IPS-NIHi7 (cell line): ENCODE data around the gene PAPOLG.

Experiments
- DNase-seq: peaks from one replicate; pipeline ENCODE4 v3.0.0; 2012; ENCODE audit warnings: mixed read lengths; ENCODE audit errors: extremely low spot score

The PAPOLG gene

DNA sequence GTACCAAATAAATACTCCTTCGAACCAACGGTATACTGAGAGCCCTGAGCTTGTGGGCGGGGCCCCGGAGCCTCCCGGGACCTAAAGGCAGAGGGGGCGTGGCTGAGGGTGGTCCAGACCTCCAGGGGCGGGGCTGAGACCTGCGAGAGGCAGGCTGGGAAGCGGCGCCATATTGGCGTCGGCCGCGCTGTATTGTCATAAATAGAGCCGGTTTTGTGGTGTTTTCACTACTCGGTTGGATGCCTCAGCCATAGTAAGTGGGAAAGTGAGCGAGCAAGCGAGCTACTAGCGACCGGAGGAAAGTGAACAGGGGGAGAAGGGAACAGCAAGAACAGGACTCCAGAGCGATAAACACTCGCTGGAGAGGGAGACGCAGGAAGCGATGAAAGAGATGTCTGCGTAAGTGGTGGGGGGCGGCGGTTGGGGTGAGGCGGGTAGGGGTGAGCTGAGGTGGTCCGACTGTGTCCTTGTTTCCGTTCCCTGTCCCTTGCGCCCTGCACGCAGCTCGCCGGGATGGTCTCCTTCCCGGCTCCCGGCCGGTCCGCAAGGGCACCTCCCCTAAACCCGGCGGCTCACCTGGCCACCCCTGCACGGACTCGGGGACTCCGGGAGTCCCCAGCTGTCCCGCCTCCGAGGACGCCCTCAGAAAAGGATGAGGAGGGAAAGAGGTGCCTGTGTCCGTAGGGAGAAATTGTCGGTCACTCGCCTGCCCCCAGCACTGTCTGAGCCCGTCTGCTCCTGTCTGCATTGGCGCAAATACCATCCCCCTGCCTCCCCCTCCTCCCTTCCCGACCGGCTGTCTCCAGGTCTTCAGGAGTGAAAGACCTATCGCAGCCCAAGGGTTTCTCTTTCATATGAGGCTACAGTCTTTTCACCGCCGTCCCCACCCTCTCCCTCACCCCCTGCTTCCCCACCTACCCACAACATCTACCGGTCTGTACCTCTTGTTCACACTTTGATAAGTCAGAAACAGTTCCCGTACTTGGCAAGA is at the start of gene PAPOLG:
Gene PAPOLG, plus strand, starts transcription at position 172 of the 991 bp plus-strand sequence. Its CDS starts 211 bp downstream, at position 383.
- peak; percentile 99 for DNase-seq

DNA sequence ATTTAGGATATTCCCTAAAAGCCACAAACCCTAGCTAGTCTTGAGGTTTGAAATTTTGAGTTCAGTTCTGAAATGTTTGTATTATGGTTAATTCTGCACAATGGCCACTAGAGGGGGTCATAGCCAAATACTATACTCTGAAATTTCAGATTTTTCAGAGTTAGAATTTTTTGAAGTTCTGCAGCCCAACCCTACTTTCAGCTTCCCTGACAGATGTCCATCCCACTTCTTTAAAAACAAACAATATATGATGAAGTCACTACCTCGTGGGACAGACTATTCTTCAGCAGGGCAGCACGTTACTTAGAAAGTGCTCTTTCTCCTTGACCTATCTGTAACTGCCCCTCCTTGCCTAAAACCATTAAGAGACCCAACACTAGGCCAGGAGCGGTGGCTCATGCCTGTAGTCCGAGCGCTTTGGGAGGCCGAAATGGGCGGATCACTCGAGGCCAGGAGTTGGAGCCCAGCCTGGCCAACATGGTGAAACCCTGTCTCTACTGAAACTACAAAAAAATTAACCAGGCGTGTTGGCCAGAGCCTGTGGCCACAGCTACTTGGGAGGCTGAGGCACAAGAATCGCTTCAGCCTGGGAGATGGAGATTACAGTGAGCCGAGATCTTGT is 48.2 kb upstream of the PAPOLG start:
- DNase-seq: peak; percentile 51

- DNase-seq: no peak
Measured at GRCh38 chr2:60708630-60709320, 47.3 kb upstream of the PAPOLG start.

DNA sequence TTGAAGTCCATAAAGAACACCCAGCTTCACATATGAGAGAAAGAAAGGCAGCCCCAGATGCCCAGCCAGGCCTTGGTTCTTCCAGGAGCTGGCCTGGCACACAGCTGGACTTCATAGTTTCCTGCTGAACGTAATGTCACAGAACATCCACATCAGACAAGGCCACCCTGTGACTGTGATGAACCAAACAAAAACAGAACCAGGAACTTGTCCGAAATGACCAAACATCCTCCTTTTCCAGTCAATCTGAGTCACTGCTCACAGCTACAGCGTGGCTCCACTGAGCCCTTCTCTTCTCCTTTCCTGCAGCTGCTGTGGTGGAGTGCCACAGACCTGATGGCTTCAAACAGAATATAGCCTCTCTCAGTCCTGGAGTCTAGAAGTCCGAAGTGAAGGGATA is 45.4 kb upstream of the PAPOLG start:
- DNase-seq: no peak

DNA sequence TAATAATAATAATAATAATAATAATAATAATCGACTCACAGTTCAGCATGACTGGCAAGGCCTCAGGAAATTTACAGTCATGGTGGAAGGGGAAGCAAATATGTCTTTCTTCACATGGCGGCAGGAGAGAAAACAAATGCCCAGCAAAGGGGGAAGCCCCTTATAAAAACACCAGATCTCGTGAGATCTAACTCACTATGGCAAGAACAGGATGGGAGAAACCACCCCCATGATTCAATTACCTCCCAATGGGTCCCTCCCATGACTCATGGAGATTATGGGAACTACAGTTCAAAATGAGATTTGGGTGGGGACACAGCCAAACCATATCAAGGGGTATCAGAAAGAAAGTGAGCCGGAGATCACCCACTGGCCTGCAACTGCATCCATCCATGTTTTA is 40.5 kb upstream of the PAPOLG start:
- DNase-seq: no peak

GRCh38 chr2:60717691-60718090 is 38.4 kb upstream of the PAPOLG start:
- no peak for DNase-seq

DNA sequence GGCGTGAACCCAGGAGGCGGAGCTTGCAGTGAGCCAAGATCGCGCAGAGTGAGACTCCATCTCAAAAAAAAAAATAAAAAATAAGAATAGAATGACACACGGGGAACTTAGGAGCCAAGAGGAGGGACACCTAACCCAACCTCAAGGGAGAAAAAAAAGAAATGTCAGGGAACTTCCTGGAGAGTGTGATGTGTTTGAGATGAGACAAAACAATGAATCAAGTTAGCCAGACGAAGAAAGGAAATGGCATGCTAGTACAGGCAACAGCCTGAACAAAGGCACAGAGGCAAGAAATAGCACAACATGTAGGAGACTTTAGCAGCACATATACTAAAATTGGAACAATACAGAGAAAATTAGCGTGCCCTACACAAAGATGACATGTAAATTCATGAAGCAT is 36.7 kb upstream of the PAPOLG start:
- DNase-seq: no peak

DNA sequence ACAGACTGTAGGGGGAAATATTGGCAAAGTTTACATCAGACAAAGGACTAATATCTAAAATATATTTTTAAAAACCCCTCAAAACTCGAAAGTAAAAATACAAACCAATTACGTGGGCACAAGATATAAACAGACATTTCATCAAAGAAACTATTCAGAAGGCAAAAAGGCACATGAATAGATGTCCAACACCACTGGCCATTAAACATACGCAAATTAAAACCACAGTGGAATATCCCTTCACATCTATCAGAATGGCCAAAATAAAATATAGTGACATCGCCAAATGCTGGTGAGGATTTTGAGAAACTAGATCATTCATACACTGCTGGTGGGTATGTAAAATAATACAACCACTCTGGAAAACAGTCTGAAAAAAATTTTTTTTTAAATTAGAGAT is 30.6 kb upstream of the PAPOLG start:
- DNase-seq: no peak

- no peak for DNase-seq
Measured at GRCh38 chr2:60728855-60729254, 27.2 kb upstream of the PAPOLG start.

DNA sequence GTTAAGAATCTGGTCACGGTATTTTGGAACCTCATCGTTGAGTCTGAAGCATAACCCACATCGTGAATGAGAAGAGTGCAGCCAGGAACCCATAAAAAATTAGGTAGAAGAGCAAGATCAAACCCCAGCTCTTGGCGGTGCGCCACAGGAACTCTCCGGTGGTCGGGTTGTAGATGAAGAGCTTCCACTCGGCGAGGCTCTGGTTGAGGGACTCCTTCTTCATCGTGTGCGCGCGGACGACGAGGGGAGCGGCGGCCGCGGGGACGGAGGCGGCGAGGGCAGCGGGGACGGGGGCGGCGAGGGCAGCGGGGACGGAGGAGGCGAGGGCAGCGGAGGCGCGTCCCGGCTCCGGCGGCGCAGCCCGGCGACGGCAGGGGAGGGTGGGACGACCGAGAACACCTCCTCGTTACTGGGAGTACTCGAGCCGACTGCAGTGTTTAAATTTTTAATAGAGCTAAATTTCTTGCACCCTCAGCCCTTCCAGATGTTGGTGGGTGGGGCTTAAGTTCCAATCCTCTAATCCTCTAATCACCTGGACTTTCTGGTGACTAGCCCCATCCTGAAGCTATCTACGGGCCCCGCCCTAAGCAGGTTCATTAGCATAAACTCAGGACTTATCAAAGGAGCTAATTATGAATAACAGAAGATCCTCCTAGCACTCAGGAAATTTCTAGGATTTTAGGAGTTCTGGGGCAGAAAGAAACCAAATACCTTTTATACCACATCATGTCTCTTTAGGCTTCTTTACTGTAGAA is 20.4 kb upstream of the PAPOLG start:
- peak; percentile 69 for DNase-seq

DNA sequence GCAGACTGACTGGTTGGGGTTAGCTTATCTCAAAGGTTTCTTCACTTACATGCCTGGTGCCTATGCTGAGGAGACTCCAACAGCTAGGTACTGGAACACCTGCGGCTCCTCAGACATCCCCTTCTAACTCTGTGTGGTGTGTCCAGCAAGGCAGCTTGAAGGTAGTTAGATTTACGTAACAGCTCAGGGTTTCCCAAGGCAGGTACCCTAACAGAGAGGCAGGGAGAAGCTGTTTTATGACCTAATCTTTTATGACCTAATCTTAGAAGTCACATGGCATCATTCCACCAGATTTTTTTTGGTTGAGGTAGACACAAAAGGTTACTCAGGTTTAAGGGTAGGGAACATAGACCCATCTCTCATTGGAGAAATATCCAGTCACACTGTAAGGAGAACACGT is 17.4 kb upstream of the PAPOLG start:
- no peak for DNase-seq

GRCh38 chr2:60739156-60739555 is 16.9 kb upstream of the PAPOLG start:
- no peak for DNase-seq

DNA sequence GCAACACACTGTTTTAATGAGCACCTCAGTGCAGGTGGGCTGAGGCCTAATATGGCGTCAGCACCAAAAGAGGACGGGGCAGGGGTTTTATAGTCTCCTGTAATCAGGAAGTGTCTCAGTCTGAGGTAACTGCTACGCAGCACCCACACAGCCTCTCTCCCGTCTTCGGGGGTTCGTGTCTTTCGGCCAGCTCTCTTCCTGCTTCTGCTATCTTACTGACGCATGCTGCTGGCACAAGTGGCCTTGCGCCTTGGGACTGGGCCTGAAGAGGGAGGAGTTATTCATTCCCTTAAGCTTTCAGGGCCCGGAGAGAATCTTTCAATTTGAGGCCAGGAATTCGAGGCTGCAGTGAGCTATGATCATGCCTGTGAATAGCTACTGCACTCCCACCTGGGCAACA is 14.5 kb upstream of the PAPOLG start:
- DNase-seq: no peak

DNA sequence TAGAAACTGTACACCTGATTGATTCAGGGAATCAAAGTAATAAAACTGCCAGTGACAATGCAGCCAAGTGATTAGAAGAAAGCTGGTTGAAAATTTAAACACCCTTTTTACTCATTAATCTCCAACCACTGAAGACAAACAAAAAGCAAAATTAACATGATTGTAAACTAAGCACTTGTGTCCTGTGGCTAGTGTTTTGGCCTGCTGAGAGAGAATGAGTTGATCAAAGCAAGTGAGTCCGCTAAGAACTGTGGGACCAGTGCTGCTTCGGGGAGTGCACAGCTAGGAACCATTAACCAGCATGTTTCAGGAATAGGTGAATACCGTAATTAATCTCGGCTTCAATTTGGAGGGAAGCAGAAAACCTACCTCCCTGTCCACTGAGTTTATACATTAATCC is 13.6 kb upstream of the PAPOLG start:
- DNase-seq: peak; percentile 42

DNA sequence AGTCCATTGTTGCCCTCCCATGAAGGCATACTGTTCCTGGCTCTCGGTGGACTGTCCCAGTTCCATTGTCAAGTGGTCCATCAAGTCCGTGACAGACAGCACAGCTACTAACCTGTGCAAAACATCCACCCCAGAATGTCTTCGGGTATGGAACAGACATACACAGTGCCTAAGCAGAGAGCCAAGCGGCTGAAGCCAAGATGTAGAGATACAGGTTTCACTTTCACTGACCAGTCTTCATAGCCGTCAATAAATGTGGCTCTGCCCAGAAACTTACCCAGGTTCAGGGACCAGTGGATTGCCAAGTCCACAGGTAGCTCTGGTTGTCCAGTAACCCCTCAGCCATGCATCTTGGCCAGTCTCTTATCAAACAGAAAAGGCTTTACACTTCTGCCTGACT is 10.7 kb upstream of the PAPOLG start:
- no peak for DNase-seq

DNA sequence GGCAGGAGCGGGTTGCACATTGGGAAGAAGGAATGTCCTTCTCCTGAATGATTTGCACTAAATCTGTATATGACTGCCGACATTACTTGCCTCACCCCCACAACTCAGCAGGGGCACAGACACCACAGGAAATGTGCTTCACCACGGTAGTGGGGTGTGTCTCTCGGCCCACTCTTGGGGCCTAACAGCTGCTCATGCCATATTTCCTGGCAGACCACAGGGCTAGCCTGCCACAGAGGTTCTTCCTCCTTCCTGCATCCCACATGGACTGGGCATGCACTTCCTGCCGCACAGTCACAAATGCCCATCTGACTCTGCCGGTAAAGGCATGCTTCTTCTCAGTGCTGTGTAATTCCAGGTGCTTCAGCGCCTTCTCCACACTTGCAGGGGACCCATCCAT is 10.3 kb upstream of the PAPOLG start:
- DNase-seq: no peak

DNA sequence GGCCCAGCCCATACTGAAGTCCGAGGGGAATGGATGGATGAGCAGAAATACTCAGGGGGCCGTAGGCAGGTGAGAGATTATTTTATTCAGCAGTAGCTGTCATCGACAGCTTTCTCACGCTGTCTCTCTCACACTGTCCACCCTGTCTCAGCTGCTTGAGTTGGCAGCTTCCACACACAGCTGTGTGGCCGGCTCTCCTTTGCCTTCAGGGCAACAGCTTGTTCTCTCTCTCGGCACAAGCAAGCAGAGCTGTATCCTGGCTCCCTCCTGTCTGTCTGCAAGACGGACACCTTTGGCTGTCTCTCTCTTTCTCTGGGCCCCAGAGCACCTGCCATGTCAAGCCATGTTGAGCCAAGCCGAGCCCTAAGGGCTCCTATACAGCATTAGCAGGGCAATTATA is 9.8 kb upstream of the PAPOLG start:
- DNase-seq: no peak

- no peak for DNase-seq
Measured at GRCh38 chr2:60759654-60760053, 3.6 kb downstream of the PAPOLG start.

GRCh38 chr2:60764736-60765534 is 8.9 kb downstream of the PAPOLG start:
- DNase-seq: no peak

- DNase-seq: no peak
Measured at GRCh38 chr2:60766283-60766682, 10.2 kb downstream of the PAPOLG start.

DNA sequence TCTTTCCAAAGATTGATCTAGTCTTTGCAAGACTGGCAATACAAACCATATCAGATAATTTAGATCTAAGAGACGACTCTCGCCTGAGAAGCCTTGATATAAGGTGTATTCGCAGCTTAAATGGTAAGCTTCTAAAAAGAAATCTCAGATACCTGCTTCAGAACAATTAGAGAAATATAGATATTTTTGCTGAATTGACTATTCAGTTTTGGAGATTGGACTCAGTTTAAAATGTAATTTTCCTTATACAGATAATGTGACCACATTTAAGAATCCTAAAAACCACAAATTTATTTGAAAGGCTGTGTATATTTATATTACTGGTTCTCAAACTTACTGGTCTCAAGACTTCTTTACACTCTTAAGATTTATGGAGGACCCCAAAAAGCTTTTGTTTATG is 15.4 kb downstream of the PAPOLG start:
- no peak for DNase-seq
